Endothelial cell of umbilical vein (primary cell): Measurements from ENCODE around the gene C11orf58. TPM values are rescaled to one million over a fixed set of nuclear protein-coding genes. Genes with fewer than 3 reads are reported as not detected.

Source experiments
- BruUV-seq: library from RNA; stranded (reverse); fragments of 400-500 nt; replicated peaks from 2 replicates; lab custom pipeline; 2021; lab: Mats Ljungman, UMichigan
- CTCF ChIA-PET: fragments of 300-600, 350-600 bp; sonication (Branson Sonifier 250); formaldehyde crosslinking; loops from one replicate; lab custom pipeline; 2021; ENCODE audit warnings: antibody characterized with exemption, inconsistent platforms; lab: Charles Lee
- POLR2A ChIA-PET: fragments of 300-600, 350-600 bp; sonication (Branson Sonifier 250); formaldehyde crosslinking; loops from one replicate; lab custom pipeline; 2021; ENCODE audit warnings: antibody characterized with exemption, inconsistent platforms; lab: Charles Lee
- DNase-seq: peaks from one replicate; pipeline ENCODE4 v3.0.0-alpha.2; 2011; ENCODE audit warnings: low read depth, low spot score
- FAIRE-seq: peaks from 2 replicates; lab custom pipeline; 2011; peaks lifted over from hg19 to GRCh38; lab: Jason Lieb, UNC
- H2AFZ ChIP-seq: 2 replicates; pipeline ENCODE4 v1.6.0; 2012; ENCODE audit warnings: low read depth, low read length, control low read depth, inconsistent platforms
- H3K27ac ChIP-seq: 2 replicates; pipeline ENCODE4 v1.5.1; 2011; ENCODE audit warnings: low read depth, mild to moderate bottlenecking, control low read depth, low read length, moderate library complexity; ENCODE audit not compliant: insufficient read depth
- H3K27me3 ChIP-seq, 2 experiments: 2 replicates each; pipeline versions ENCODE4 v1.6.0 to v1.6.1; 2011; ENCODE audit warnings: low read length in 2 of 2, mixed read lengths in 1 of 2; ENCODE audit not compliant: control insufficient read depth in 2 of 2, insufficient read depth in 2 of 2
- H3K36me3 ChIP-seq, 2 experiments: 2 replicates in 1 of 2; 3 replicates in 1 of 2; pipeline ENCODE4 v1.5.1; 2011; ENCODE audit warnings: low read length in 2 of 2, mild to moderate bottlenecking in 1 of 2, moderate library complexity in 1 of 2; ENCODE audit not compliant: control insufficient read depth in 2 of 2, insufficient read depth in 2 of 2; ENCODE audit errors: extremely low read depth in 1 of 2
- H3K4me1 ChIP-seq: 3 replicates; pipeline ENCODE4 v1.5.1; 2011; ENCODE audit warnings: mild to moderate bottlenecking, low read length; ENCODE audit not compliant: control insufficient read depth, insufficient read depth; ENCODE audit errors: extremely low read depth
- H3K4me2 ChIP-seq: 2 replicates; pipeline ENCODE4 v1.6.1; 2011; ENCODE audit warnings: low read length, control low read depth, mixed read lengths; ENCODE audit not compliant: insufficient read depth
- H3K4me3 ChIP-seq, 3 experiments: fragments of 200-600 bp in 1 of 3; sonication (generic), shearing (Covaris generic) in 1 of 3; replicated peaks in 1 of 3; 2 replicates each; pipeline ENCODE4 v1.5.1; 2011 to 2016; ENCODE audit warnings: control low read depth in 3 of 3, low read length in 3 of 3, mild to moderate bottlenecking in 2 of 3, inconsistent platforms in 1 of 3, low read depth in 1 of 3, moderate library complexity in 1 of 3; ENCODE audit not compliant: insufficient read depth in 1 of 3
- H3K79me2 ChIP-seq: 2 replicates; pipeline ENCODE4 v1.6.0; 2012; ENCODE audit warnings: low read length, inconsistent platforms; ENCODE audit not compliant: control insufficient read depth, insufficient read depth
- H3K9ac ChIP-seq: replicated peaks from 2 replicates; pipeline ENCODE3; 2011; ENCODE audit warnings: low read length, control low read depth; ENCODE audit not compliant: insufficient read depth; ENCODE audit errors: extremely low read depth
- H3K9me1 ChIP-seq: replicated peaks from 3 replicates; pipeline ENCODE4 v1.6.0; 2011; ENCODE audit warnings: mild to moderate bottlenecking, low read length; ENCODE audit not compliant: control insufficient read depth, insufficient read depth; ENCODE audit errors: extremely low read depth
- H3K9me3 ChIP-seq: replicated peaks from 2 replicates; pipeline ENCODE4 v1.5.1; 2012; ENCODE audit warnings: low read length, inconsistent platforms; ENCODE audit not compliant: control insufficient read depth, insufficient read depth
- H4K20me1 ChIP-seq: replicated peaks from 2 replicates; pipeline ENCODE3; 2011; ENCODE audit warnings: mild to moderate bottlenecking, low read length; ENCODE audit not compliant: control insufficient read depth, insufficient read depth; ENCODE audit errors: extremely low read depth
- EZH2 ChIP-seq: IDR thresholded peaks from 2 replicates; pipeline ENCODE4 v1.6.1; 2012; ENCODE audit warnings: borderline replicate concordance, low read depth, mild to moderate bottlenecking, moderate library complexity, low read length, inconsistent platforms; ENCODE audit not compliant: severe bottlenecking
- FOS ChIP-seq: IDR thresholded peaks from 2 replicates; pipeline ENCODE4 v1.6.1; 2011; ENCODE audit warnings: mild to moderate bottlenecking, low read length, moderate library complexity, borderline replicate concordance; ENCODE audit not compliant: insufficient read depth
- GATA2 ChIP-seq: IDR thresholded peaks from 2 replicates; pipeline ENCODE4 v1.7.0; 2011; ENCODE audit warnings: low read depth, mild to moderate bottlenecking, moderate library complexity, mixed read lengths, low read length; ENCODE audit not compliant: insufficient read length, insufficient read depth
- JUN ChIP-seq: IDR thresholded peaks from 2 replicates; pipeline ENCODE4 v1.6.1; 2011; ENCODE audit warnings: borderline replicate concordance, low read depth; ENCODE audit not compliant: insufficient read length, insufficient read depth
- MYC ChIP-seq: IDR thresholded peaks from one replicate; pipeline ENCODE4 v1.6.1; 2011; ENCODE audit warnings: mild to moderate bottlenecking, low read depth, low read length
- POLR2A ChIP-seq: IDR thresholded peaks from 2 replicates; pipeline ENCODE4 v1.6.1; 2012; ENCODE audit warnings: low read depth, mild to moderate bottlenecking, control low read depth, low read length
- POLR2AphosphoS5 ChIP-seq: IDR thresholded peaks from 2 replicates; pipeline ENCODE4 v1.6.1; 2012; ENCODE audit warnings: low read depth, mild to moderate bottlenecking, control low read depth, low read length, moderate library complexity; ENCODE audit not compliant: insufficient read depth
- dilution Hi-C: fragments of 300-500 bp; cut with MboI; formaldehyde crosslinking; loops from one replicate; pipeline ENCODE4 v1.15.0; 2019; ENCODE audit warnings: low sequenced_read_pairs; ENCODE audit not compliant: extremely low pct_ligation_motif_present
- intact Hi-C: fragments of 100-400 bp; cut with micrococcal nuclease; formaldehyde crosslinking; loops from one replicate; pipeline ENCODE4 v1.10.0; 2022
- polyA plus RNA-seq, 4 experiments: library from polyadenylated mRNA; depleted of rRNA in 3 of 4; stranded (reverse) in 3 of 4; unstranded in 1 of 4; fragments of >200 nt; gene quantifications; 2 replicates each; pipeline versions ENCODE4 v1.2.1 to v1.2.3, GENCODE V29; 2011 to 2012; ENCODE audit warnings: missing spikeins in 1 of 4
- total RNA-seq: library from RNA; stranded (reverse); gene quantifications from 2 replicates; pipeline ENCODE4 v1.2.3, GENCODE V29; 2021
- TF ChIP-seq, protein P1 (sequence below): IDR thresholded peaks from 2 replicates; pipeline ENCODE4 v1.6.1; 2011; ENCODE audit not compliant: insufficient read depth, insufficient read length
- TF ChIP-seq, protein P2 (sequence below), 2 donors: IDR thresholded peaks; 1 replicate in 1 of 2; 2 replicates in 1 of 2; pipeline ENCODE4 v1.5.1; 2011; ENCODE audit warnings: low read length in 2 of 2, mild to moderate bottlenecking in 2 of 2, moderate library complexity in 2 of 2, control low read depth in 1 of 2, inconsistent platforms in 1 of 2, low read depth in 1 of 2; ENCODE audit not compliant: insufficient read depth in 1 of 2; ENCODE audit errors: extremely low read depth in 1 of 2

Gene C11orf58
- total and polyA plus RNA-seq, 2 donors (not counting 3 experiments of a cell fraction or from before 2014, with no cell fraction given), result 88.4 to 150 TPM

DNA sequence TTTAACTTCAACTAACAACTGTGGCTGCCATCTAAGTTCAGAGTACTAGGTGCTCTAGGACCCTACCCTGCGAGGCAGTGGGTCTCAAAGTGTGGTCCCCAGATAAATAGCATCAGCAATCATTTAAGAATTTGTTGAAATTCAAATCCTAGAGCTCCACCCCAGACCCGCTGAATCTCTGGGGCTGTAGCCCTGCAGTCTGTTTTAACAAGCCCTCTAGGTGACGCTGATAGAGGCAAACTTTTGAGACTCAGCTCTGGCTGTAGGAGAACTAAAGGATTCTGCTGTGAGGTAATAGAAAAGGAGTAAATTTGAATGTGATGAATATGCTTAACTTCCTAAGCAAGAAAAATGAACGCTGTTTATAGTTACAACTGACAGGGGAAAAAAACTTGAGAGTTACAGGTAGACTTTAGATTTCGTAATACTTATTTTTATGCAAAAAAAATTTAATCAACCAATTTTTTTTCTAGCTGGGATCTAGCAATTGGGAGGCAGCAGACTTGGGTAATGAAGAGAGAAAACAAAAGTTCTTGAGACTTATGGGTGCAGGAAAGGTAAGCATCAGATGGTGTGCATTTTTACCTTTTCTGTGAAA, 5.8 kb downstream of the C11orf58 start:
- no peak overlapping the region for H3K9ac ChIP-seq
- BruUV-seq, result no TSS peak
- H3K4me1 ChIP-seq, result peaks cover 16% of the 10 kb centered on the region
- H4K20me1 ChIP-seq, result peaks cover 9% of the 10 kb centered on the region
- FAIRE-seq (no peak), DNase-seq (no peak)
- H3K27ac ChIP-seq, result no peak overlapping the region
- H3K9me1 ChIP-seq, result no peaks in the 10 kb centered on the region
- dilution Hi-C loops (no loop called here), intact Hi-C loops (no loop called here)
- peaks cover 69% of the 10 kb centered on the region for H3K79me2 ChIP-seq
- TF ChIP-seq POLR2A, result no peak
- TF ChIP-seq FOS, result no peak
- no peak for TF ChIP-seq MYC
- no peak for TF ChIP-seq JUN
- TF ChIP-seq GATA2, result no peak
- TF ChIP-seq, protein P1, sequence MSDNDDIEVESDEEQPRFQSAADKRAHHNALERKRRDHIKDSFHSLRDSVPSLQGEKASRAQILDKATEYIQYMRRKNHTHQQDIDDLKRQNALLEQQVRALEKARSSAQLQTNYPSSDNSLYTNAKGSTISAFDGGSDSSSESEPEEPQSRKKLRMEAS, result no peak
- TF ChIP-seq, protein P2, sequence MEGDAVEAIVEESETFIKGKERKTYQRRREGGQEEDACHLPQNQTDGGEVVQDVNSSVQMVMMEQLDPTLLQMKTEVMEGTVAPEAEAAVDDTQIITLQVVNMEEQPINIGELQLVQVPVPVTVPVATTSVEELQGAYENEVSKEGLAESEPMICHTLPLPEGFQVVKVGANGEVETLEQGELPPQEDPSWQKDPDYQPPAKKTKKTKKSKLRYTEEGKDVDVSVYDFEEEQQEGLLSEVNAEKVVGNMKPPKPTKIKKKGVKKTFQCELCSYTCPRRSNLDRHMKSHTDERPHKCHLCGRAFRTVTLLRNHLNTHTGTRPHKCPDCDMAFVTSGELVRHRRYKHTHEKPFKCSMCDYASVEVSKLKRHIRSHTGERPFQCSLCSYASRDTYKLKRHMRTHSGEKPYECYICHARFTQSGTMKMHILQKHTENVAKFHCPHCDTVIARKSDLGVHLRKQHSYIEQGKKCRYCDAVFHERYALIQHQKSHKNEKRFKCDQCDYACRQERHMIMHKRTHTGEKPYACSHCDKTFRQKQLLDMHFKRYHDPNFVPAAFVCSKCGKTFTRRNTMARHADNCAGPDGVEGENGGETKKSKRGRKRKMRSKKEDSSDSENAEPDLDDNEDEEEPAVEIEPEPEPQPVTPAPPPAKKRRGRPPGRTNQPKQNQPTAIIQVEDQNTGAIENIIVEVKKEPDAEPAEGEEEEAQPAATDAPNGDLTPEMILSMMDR (IDR thresholded peaks at IDR 0.05; ENCODE audit: extremely low read depth in 1 of 2, insufficient read depth in 1 of 2, low read depth in 1 of 2, low read length in 2 of 2), result no peak
- no peak for TF ChIP-seq EZH2
- TF ChIP-seq POLR2AphosphoS5, result no peak
- H3K27me3 ChIP-seq, result no peaks in the 10 kb centered on the region
- peaks cover 4 to 24% of the 10 kb centered on the region in 2 experiments for H3K36me3 ChIP-seq
- H3K4me3 ChIP-seq, result no peak overlapping the region
- CTCF ChIA-PET, result interaction anchor here (1.1 kb wide), 1 partner anchor 8 kb away, joined by 3 read pairs; no protein-coding TSS in a partner anchor
- no peak overlapping the region for H2AFZ ChIP-seq
- no peak overlapping the region for H3K4me2 ChIP-seq
- no peaks in the 10 kb centered on the region for H3K9me3 ChIP-seq
- POLR2A ChIA-PET, result no interaction called here
